ENCODE data around the gene PLA2R1. TPM values are rescaled to one million over a fixed set of nuclear protein-coding genes. Genes with fewer than 3 reads are reported as not detected.

The PLA2R1 gene
- total RNA-seq, 2 donors from 2014 or later, result not detected

GRCh38 chr2:159894145-159894838 lies 168.1 kb downstream of the PLA2R1 start:
- DNase-seq (ENCODE audit: low spot score) (no peak), ATAC-seq (no peak)
- no peaks in the 10 kb centered on the region for H3K9me3 Mint-ChIP-seq
- peaks cover 15 to 40% of the 10 kb centered on the region in 2 donors for H3K4me1 Mint-ChIP-seq (ENCODE audit: low read depth in 2 of 2)
- H3K4me3 Mint-ChIP-seq, result no peak overlapping the region
- no peaks in the 10 kb centered on the region for H3K27me3 Mint-ChIP-seq
- peak overlapping the region in 1 of 2 donors; percentile 66 for H3K27ac Mint-ChIP-seq
- H3K36me3 Mint-ChIP-seq, result peaks cover 28% of the 10 kb centered on the region

GRCh38 chr2:159892990-159893810 lies 169.2 kb downstream of the PLA2R1 start:
- Mint-ChIP-seq H3K27me3 (no peaks in the 10 kb centered on the region), H3K36me3 (peaks cover 27% of the 10 kb centered on the region), H3K4me1 (ENCODE audit: low read depth in 2 of 2) (peaks cover 15 to 38% of the 10 kb centered on the region in 2 donors), H3K4me3 (no peak overlapping the region), H3K27ac (no peak overlapping the region), H3K9me3 (no peaks in the 10 kb centered on the region)
- ATAC-seq, result no peak
- DNase-seq (ENCODE audit: low spot score), result no peak

GRCh38 chr2:159891917-159892730 lies 170.3 kb downstream of the PLA2R1 start:
- peak overlapping the region in 1 of 2 donors; percentile 47 for H3K27ac Mint-ChIP-seq
- H3K27me3 Mint-ChIP-seq, result no peaks in the 10 kb centered on the region
- H3K4me3 Mint-ChIP-seq, result no peak overlapping the region
- H3K36me3 Mint-ChIP-seq, result peaks cover 24% of the 10 kb centered on the region
- ATAC-seq (no peak), DNase-seq (ENCODE audit: low spot score) (no peak)
- H3K4me1 Mint-ChIP-seq (ENCODE audit: low read depth in 2 of 2), result peaks cover 15 to 29% of the 10 kb centered on the region in 2 donors
- H3K9me3 Mint-ChIP-seq, result no peaks in the 10 kb centered on the region

GRCh38 chr2:159891267-159891588 lies 171.2 kb downstream of the PLA2R1 start:
- peaks cover 21% of the 10 kb centered on the region for H3K36me3 Mint-ChIP-seq
- no peak overlapping the region for H3K4me3 Mint-ChIP-seq
- H3K4me1 Mint-ChIP-seq (ENCODE audit: low read depth in 2 of 2), result peaks cover 12 to 24% of the 10 kb centered on the region in 2 donors
- H3K27me3 Mint-ChIP-seq, result no peaks in the 10 kb centered on the region
- no peaks in the 10 kb centered on the region for H3K9me3 Mint-ChIP-seq
- no peak for DNase-seq (ENCODE audit: low spot score)
- no peak for ATAC-seq
- peak overlapping the region in 1 of 2 donors; percentile 47 for H3K27ac Mint-ChIP-seq

- peak; percentile 66 to 75 for ATAC-seq
- no peaks in the 10 kb centered on the region for H3K27me3 Mint-ChIP-seq
- H3K4me1 Mint-ChIP-seq (ENCODE audit: low read depth in 2 of 2), result peaks cover 9 to 19% of the 10 kb centered on the region in 2 donors
- DNase-seq (ENCODE audit: low spot score), result no peak
- H3K4me3 Mint-ChIP-seq, result no peak overlapping the region
- H3K36me3 Mint-ChIP-seq, result peaks cover 19% of the 10 kb centered on the region
- no peaks in the 10 kb centered on the region for H3K9me3 Mint-ChIP-seq
- peak overlapping the region in 1 of 2 donors; percentile 47 for H3K27ac Mint-ChIP-seq
Measured at GRCh38 chr2:159890551-159891266, 171.7 kb downstream of the PLA2R1 start.

- Mint-ChIP-seq H3K4me1 (ENCODE audit: low read depth in 2 of 2) (peaks cover 2 to 16% of the 10 kb centered on the region in 2 donors), H3K4me3 (no peak overlapping the region), H3K36me3 (peaks cover 15% of the 10 kb centered on the region), H3K27me3 (no peaks in the 10 kb centered on the region), H3K27ac (no peak overlapping the region), H3K9me3 (no peaks in the 10 kb centered on the region)
- no peak for ATAC-seq
- DNase-seq (ENCODE audit: low spot score), result no peak
Measured at GRCh38 chr2:159882130-159882745, 180.2 kb downstream of the PLA2R1 start.

Other genes with a start within 250 kb of the PLA2R1 start
- gene LY75, start 157.9 kb downstream of the PLA2R1 start, total RNA-seq, result 10 to 100 TPM; 18.2 to 19.1 TPM
- gene ITGB6, start 137.7 kb upstream of the PLA2R1 start, total RNA-seq, result not detected